Large intestine (tissue), 3 donors: ENCODE results near the gene GCDH. TPM values are rescaled to one million over a fixed set of nuclear protein-coding genes. Genes with fewer than 3 reads are reported as not detected.
"Not testable (repeated sequence)": the region's sequence is repeated elsewhere in the genome, so short reads cannot be mapped to it uniquely, and the experiment has no call there.

Source experiments
- DNase-seq, 2 donors: peaks; one replicate each; pipeline versions ENCODE4 v3.0.0 to v3.0.0-alpha.2; 2013
- H3K27ac ChIP-seq: one replicate; pipeline ENCODE4 v1.5.1; 2013; ENCODE audit warnings: low read length
- H3K27me3 ChIP-seq: 2 replicates; pipeline ENCODE4 v1.6.1; 2013; ENCODE audit warnings: low read length; ENCODE audit not compliant: control insufficient read depth, insufficient read depth
- H3K36me3 ChIP-seq: 2 replicates; pipeline ENCODE4 v1.6.1; 2013; ENCODE audit warnings: low read length; ENCODE audit not compliant: control insufficient read depth, insufficient read depth
- H3K4me1 ChIP-seq: one replicate; pipeline ENCODE4 v1.6.1; 2013; ENCODE audit warnings: low read length; ENCODE audit not compliant: control insufficient read depth, insufficient read depth
- H3K4me3 ChIP-seq: one replicate; pipeline ENCODE4 v1.5.1; 2013; ENCODE audit warnings: low read length
- H3K9me3 ChIP-seq: one replicate; pipeline ENCODE4 v1.6.1; 2013; ENCODE audit warnings: mild to moderate bottlenecking, low read depth, low read length, moderate library complexity; ENCODE audit not compliant: control insufficient read depth
- WGBS: methylation state at CpG from one replicate; pipeline ENCODE4 v1.1.5; 2013; ENCODE audit warnings: low lambda C conversion rate; ENCODE audit not compliant: insufficient coverage; 5-methylcytosine and 5-hydroxymethylcytosine counted together
- polyA plus RNA-seq: library from polyadenylated mRNA; unstranded; fragments of 120-200 nt; gene quantifications from one replicate; pipeline ENCODE4 v1.2.1, GENCODE V29; 2013

GCDH gene
- polyA plus RNA-seq, 1 donor: 25.4 TPM

DNA sequence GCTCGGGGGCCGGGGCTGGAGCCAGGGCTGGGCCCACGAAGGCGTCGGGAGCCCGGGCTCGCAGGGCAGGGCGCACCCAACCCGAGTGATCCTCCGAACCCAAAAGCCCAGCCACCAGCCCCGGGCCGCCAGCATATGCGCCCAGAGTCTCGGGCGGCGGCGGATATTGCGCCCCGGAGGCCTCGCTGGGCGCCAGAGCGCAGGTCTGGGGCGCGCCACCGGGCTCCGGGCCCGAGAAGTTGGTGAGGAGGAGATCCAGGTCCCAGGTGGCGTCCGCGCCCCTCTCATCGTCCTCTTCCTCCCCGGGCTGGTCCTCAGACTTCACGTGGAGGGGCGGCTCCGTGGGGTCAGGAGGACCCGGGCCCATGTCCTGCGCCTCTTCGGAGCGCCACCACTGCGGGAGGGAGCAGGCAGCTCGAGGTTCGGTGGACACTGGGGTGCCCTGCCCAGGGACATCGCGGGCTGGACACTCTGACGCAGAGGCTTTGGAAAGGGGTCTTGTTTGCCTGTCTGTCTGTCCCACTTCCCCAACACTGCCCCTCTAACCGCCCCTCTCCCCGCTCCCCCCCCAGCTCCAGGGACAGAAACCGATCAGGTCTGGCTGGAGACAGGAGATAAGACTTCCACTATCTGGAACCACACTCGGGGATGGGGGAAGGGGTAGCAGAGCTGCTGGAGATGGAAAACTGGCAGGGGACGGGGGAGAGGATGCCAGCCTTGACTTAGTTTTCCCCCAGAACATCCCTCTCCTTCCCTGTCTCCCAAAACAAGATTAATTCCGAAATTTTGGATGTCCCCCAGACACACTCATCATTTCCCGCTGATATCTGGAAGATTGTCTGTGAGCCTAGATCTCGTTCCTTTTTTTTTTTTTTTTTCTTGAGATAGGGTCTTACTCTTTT is 5.0 kb upstream of the GCDH start:
- Histone ChIP-seq H3K27ac (no peak overlapping the region), H3K9me3 (peaks cover 30% of the 10 kb centered on the region), H3K36me3 (no peaks in the 10 kb centered on the region), H3K27me3 (peaks cover 51% of the 10 kb centered on the region), H3K4me1 (peaks cover 5% of the 10 kb centered on the region), H3K4me3 (peak overlapping the region; percentile 2)
- WGBS: 20% methylated on average over 1 of the region's 53 CpGs
- peak in 1 of 2 donors; percentile 25 for DNase-seq

DNA sequence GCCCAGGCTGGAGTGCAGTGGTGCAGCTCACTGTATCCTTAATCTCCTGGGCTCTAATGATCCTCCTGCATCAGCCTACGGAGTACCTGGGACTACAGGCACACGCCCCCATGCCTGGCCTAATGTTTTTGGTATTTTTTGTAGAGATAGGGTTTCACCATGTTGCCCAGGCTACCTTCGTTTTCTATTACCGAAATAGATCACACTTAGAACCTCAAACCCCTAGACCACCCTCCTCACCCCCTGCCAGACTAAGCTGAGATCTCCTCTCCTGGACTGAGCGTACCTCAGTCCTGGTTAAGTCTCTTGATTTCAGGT is 4.3 kb upstream of the GCDH start:
- Histone ChIP-seq H3K27me3 (peaks cover 47% of the 10 kb centered on the region), H3K9me3 (peaks cover 26% of the 10 kb centered on the region), H3K36me3 (no peaks in the 10 kb centered on the region), H3K27ac (no peak overlapping the region), H3K4me1 (peaks cover 6% of the 10 kb centered on the region), H3K4me3 (no peak overlapping the region)
- DNase-seq: no peak
- no CpG with 5 or more reads among the region's 5 CpGs for WGBS

DNA sequence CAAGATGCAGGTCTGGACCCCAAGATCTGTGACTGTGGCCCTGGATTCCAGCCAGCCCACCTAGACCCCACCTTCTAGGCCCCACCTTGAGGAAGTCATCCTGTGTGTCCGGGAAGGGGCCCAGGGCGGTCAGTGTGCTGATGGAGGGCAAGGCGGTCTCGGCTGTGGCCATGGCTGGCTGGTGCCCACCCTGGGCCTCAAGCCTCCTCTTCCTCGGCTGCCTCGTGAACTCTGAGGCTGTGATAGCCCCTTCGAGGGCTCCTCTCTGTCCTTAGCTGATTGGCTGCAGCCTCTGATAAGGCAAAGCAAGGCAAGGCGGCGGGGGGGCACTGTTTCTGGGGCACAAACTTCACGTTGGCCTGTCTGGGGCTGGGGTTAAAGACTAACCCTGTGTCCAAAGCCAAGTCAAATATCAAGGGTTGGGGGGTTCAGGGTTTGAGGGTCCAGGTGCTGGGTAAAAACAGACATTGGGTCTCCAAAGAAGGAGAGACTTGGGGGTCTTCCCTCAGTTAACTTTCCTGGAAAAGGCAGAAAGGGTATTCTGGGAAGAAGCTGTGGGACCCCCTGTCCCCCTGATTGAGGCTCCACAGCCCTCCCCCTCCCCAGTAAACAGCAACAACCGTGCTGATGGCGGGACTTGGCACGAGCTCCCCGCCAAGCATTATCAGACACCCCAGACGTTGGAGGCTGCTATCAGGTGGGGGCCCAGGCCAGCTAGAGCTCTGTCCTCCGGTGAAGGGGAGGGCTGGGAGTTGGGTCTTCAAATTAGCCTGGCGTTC is 3.8 kb upstream of the GCDH start, which contains the start of gene KLF1:
Gene KLF1, minus strand, starts transcription at position 233 of the 779 bp plus-strand sequence. Its CDS starts 61 bp downstream, at position 172.
- Histone ChIP-seq H3K27me3 (peaks cover 47% of the 10 kb centered on the region), H3K36me3 (no peaks in the 10 kb centered on the region), H3K9me3 (peaks cover 26% of the 10 kb centered on the region), H3K4me3 (no peak within 1 kb of the TSS), H3K27ac (no peak within 1 kb of the TSS), H3K4me1 (peaks cover 12% of the 10 kb centered on the region)
- no peak for DNase-seq
- WGBS: no CpG with 5 or more reads among the region's 17 CpGs

DNA sequence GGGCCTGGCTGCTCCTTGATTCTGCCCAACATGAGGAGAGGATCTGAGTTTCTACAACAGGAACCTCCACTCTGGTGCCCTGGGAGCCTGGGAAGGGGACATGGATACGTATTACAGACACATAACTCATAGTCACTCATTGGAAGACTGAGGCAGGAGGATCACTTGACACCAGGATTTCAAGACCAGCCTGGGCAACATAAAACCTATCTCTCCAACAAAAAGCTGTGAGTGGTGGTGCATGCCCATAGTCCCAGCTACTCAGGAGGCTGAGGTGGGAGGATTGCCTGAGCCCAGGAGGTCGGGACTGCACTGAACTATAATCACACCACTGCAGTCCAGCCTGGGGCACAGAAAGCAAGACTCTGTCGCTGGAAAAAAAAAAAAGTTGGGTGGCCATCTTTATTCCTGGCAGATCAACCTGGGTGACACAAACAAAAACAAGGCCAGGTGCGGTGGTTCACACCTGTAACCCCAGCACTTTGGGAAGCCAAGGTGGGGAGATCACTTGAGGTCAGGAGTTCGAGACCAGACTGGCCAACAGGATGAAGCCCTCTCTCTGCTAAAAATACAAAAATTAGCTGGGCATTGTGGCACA is 2.9 kb upstream of the GCDH start:
- peaks cover 23% of the 10 kb centered on the region for H3K9me3 ChIP-seq
- WGBS: no CpG with 5 or more reads among the region's 5 CpGs
- no peaks in the 10 kb centered on the region for H3K36me3 ChIP-seq
- DNase-seq: no peak
- H3K4me3 ChIP-seq: no peak overlapping the region
- H3K4me1 ChIP-seq: peaks cover 12% of the 10 kb centered on the region
- H3K27me3 ChIP-seq: peaks cover 47% of the 10 kb centered on the region
- H3K27ac ChIP-seq: no peak overlapping the region

DNA sequence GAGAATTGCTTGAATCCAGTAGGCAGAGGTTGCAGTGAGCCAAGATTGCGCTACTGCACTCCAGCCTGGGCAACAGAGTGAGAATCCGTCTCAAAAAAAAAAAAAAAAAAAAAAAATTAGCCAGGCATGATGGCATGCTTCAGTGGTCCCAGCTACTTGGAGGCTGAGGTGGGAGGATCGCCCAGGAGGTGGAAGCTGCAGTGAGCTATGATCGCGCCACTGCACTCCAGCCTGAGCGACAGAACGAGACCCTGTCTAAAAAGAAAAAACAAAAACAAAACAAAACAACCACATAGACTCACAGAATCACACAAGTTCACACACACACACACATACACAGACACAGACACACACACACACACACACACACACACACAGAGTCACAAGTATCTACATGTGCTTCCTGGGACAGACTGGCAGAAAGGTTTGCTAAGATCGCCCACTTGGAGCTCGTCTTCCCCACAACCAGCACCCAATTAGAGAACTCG is 617 bp upstream of the GCDH start:
- H3K27ac ChIP-seq: peak overlapping the region; percentile 16
- not testable (repeated sequence) for DNase-seq, H3K9me3 ChIP-seq, H3K4me3 ChIP-seq, H3K4me1 ChIP-seq
- WGBS: no CpG with 5 or more reads among the region's 10 CpGs
- peaks cover 15% of the 10 kb centered on the region for H3K36me3 ChIP-seq
- peaks cover 26% of the 10 kb centered on the region for H3K27me3 ChIP-seq

DNA sequence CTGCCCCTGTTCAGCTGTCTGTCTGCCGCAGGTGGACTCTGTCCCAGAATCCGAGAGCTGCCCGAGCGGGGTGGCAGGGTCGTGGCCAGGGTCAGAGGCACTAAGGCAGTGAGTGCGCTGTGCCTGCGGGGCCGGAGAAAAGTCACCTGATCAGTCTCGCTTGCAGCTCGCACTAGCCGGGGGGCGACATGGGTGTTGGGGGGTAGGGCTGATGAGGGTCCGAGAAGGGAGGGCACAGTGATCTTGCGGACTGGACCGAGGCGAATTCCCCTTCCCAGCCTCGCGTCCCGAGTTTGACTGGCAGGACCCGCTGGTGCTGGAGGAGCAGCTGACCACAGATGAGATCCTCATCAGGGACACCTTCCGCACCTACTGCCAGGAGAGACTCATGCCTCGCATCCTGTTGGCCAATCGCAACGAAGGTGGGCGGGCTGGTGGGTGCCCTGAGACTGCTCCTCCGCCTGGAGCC is 627 bp downstream of the GCDH start:
- Histone ChIP-seq H3K4me3 (peak overlapping the region; percentile 81), H3K9me3 (no peaks in the 10 kb centered on the region), H3K27ac (peak overlapping the region; percentile 13), H3K36me3 (peaks cover 22% of the 10 kb centered on the region), H3K27me3 (peaks cover 15% of the 10 kb centered on the region), H3K4me1 (peaks cover 8% of the 10 kb centered on the region)
- WGBS: no CpG with 5 or more reads among the region's 26 CpGs
- no peak for DNase-seq

DNA sequence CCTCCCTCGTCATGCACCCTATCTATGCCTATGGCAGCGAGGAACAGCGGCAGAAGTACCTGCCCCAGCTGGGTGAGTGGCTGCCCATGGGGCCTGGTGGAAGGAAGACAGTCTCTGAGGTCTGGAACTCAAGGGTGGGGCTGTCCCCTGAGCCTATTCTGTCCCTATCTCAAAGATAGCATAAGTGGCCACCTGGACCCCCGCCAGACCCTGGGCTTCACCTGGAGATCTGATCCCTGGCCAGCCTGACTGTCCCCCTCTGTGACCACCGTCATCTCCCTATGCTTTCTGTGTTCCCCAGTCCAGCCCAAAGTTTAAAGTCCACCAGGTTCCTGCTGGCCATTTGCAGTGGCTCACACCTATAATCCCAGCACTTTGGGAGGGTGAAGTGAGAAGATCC is 2.6 kb downstream of the GCDH start:
- no peak overlapping the region for H3K27ac ChIP-seq
- no peak overlapping the region for H3K4me3 ChIP-seq
- no CpG with 5 or more reads among the region's 5 CpGs for WGBS
- no peaks in the 10 kb centered on the region for H3K27me3 ChIP-seq
- no peak for DNase-seq
- H3K9me3 ChIP-seq: no peaks in the 10 kb centered on the region
- peaks cover 37% of the 10 kb centered on the region for H3K36me3 ChIP-seq
- peaks cover 8% of the 10 kb centered on the region for H3K4me1 ChIP-seq

DNA sequence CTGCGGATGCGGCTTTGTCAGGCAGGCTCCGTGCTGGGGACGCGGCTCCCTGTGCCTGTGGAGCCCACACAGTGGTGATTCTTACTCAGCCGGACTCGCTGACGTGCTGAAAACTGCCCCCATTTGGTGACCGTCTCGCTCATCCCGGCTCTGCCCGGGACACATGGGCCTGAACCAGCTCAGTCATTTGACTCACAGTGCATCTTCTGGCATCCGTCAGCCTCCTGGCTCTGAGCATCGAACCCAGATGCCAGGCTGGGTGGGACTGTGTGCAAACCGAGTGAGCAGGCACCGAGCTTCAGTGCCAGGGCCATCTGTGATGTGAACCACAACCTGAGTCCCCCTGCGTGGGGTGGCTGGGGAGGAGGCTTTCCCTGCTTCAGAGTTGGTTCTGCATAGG is 5.5 kb downstream of the GCDH start:
- Histone ChIP-seq H3K9me3 (no peaks in the 10 kb centered on the region), H3K36me3 (peaks cover 37% of the 10 kb centered on the region), H3K27me3 (no peaks in the 10 kb centered on the region), H3K4me1 (peaks cover 8% of the 10 kb centered on the region), H3K27ac (no peak overlapping the region), H3K4me3 (no peak overlapping the region)
- no CpG with 5 or more reads among the region's 17 CpGs for WGBS
- DNase-seq: no peak

DNA sequence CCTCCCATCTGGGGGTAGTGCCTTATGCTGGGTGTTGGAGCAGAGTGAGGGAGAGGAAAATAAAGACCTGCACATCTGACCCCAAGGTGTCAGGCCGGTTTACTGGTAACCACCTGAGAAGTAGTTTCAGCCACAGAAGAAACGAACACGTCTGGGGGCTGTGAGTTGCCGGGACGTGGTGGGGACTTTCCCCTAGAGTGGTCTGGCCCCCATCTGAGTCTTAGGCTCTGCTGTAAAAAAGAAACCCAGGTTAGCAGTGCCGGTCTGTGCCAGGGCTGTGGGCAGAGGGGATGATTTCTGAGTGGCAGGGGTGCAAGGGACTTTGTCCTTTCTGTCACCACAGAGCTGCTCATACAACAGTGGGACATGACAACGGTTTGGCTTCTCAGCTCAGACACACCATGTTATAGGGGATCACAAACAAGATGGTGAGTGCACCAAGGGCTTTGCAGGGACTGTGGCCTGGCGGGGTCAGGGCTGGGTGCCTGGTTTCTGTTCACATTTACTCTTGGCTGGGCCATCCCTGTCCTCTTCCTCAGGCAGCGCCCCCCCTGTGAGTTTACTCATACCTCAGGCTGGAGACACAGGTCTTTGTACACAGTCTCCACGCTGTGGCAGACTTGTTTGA is 9.0 kb downstream of the GCDH start:
- Histone ChIP-seq H3K27ac (no peak overlapping the region), H3K36me3 (peaks cover 23% of the 10 kb centered on the region), H3K4me1 (no peaks in the 10 kb centered on the region), H3K9me3 (no peaks in the 10 kb centered on the region), H3K4me3 (no peak overlapping the region), H3K27me3 (no peaks in the 10 kb centered on the region)
- WGBS: no CpG with 5 or more reads among the region's 10 CpGs
- no peak for DNase-seq

DNA sequence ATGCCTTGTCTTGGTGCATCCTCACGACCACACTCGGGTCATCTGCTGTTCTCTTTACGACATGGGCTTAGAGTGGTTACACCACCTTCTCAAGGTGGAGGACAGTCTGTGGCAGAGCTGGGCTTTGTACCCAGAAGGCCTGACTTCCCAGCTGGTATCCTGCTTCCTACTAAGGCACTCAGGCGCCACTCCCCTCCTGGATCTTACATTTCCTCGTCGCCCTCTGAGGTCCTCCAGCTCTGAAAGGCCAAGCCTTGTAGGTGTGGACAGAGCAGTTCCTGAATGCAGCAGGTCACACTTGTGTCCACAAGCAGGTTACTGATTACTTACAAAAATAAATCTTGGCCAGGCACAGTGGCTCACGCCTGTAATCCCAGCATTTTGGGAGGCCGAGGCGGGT is 16.2 kb downstream of the GCDH start:
- Histone ChIP-seq H3K27ac (no peak overlapping the region), H3K27me3 (no peaks in the 10 kb centered on the region), H3K4me1 (no peaks in the 10 kb centered on the region), H3K4me3 (no peak overlapping the region), H3K9me3 (no peaks in the 10 kb centered on the region), H3K36me3 (no peaks in the 10 kb centered on the region)
- no CpG with 5 or more reads among the region's 9 CpGs for WGBS
- DNase-seq: no peak
